Activated CD4-positive, CD25-positive, alpha-beta regulatory T cell treated with anti-CD3 and anti-CD28 coated beads, Interleukin-2, amount 50 U/mL, for 24 hours (primary cell): ENCODE results near the gene DDX17.

Source experiments
- ATAC-seq, 2 donors: fragments of 150-1000 bp; cut with Tn5 transposase; one replicate each; pipeline ENCODE4 v1.10.0; 2021; ENCODE audit warnings: mild to moderate bottlenecking in 1 of 2, moderate library complexity in 1 of 2

DDX17 gene

DNA sequence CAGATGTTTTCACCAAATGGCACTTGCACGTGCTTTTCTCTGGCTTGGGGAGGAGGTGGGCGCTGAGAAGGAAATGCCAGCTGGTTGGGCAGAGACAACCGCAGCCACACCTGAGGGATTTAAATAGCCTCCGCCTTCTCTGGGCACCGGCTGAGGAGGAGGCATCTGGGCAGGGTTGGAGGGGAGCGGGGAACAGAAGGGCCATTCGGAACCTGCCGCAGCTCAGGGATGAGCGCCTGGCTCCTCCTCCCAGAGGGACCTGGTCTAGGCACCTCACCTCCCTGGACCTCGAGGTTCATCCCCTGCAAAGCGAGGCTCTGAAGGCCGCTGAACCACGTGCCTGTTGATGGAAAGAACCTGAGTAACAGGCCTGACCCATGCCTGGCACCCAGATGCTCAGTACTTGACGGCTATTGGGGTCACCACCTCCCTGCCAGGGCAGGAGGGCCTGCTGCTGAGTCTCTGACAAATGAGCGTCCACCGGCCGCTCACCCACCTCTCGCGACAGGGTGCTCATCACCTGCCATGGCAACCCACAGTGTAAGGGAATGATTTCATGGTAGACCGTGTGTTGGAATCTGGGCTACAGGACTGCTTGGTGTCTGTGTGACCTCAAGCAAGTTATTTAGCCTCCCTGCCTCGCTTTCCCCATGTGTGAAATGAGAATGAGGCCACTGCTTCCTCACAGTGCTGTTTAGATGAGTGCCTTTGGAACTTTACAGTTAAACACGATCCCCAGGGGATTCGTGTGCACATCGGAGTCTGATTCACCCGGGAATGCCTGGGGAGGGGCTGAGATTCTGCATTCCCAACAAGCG is 40.2 kb downstream of the DDX17 start:
- ATAC-seq = no peak

DNA sequence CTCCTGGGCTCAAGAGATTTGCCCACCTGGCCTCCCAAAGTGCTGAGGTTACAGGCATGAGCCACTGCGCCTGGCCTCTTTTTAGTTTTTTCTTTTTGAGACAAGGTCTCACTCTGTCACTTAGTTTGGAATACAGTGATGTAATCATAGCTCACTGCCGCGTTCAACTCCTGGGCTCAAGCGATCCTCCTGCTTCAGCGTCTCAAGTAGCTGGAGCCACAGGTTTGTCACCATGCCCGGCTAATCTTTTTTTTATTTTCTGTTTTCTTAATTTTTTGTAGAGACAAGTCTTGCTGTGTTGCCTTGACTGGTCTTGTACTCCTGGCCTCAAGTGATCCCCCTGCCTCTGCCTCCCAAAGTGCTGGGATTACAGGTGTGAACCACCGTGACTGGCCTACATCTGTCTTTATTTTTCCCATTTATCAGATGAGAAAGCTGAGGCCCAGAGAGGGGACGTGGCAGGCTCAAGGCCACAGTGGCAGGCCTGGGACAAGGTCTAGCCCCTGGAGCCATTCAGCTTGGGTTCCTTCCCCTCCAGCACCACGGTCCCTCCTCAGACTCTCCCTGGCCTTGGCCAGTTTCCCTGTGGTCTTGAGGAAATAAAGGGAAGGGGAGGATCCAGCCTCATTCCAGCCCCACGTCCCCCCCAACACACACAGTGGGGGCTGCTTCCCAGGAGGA is 41.0 kb downstream of the DDX17 start:
- ATAC-seq = no peak

- ATAC-seq = no peak
Measured at GRCh38 chr22:38462960-38463784, 42.9 kb downstream of the DDX17 start.

- peak; percentile 58 to 61 for ATAC-seq
Measured at GRCh38 chr22:38461414-38462081, 44.6 kb downstream of the DDX17 start.

GRCh38 chr22:38461057-38461413 is 45.1 kb downstream of the DDX17 start:
- peak in 1 of 2 donors; percentile 18 for ATAC-seq

- no peak for ATAC-seq
Measured at GRCh38 chr22:38460426-38460840, 45.7 kb downstream of the DDX17 start.

DNA sequence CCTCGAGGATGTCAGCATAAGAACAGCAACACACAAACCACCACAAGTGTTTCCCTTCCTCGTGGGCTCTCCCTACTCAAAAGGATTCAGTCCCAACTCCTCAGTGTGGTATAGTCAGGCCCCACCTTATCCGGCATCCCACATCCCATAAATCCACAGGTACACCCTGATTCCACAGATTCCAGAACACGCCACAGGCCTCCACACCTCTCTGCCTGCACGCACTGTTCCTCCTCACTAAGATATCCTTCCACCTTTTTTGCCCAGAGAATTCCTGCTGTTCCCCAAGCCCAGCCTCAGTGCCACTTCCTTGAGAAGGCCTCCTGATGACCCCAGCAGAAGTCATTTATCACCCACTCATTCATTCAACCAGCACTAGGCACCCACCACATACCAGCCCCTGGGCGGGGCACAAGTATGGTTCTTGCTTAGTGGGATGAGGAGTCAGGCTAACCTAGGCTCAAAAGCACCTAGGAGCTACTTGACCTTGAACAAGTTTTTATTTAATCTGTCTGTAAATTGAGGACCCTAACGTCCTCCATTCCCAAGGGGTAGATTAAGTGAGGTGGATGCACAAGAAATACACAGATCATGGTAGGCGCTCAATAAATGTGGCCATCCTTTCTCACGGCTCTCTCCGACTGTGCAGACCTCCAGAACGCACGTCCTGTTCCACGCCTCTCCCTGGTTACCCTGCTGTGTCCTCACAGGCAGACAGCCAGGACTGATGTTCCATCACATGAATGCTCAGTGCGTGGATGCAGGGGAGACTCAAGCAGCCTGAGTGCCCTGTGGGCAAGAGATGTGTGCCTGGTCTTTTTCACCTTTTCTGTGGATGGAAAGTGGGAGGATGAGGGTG is 49.0 kb downstream of the DDX17 start:
- ATAC-seq = no peak

DNA sequence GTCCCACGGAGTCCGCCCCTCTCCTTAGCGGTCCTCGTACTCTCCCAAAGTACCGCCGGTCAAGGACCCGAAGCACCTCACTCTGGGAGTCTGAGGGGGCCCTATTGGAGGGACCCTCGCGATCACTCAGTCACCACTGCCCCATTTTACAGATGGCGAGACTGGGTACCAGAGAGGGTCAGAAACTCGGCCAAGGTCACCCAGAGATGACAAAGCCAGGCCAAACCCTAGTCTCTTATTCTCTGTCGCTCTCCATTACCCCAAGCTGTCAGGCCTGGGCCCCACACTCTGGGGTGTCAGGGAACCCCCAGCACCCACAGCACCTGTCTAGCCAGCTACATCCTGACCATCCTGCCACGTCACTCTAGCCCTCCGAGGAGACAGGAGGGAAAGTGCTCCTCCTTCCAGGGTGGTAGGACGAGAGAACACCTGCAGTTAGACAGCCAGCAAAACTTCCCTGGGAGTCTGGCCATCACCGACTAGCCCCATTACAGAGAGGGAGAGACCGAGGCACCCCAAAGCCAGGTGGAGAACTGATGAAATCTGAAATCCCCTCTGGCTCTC is 49.8 kb downstream of the DDX17 start:
- ATAC-seq = no peak

- no peak for ATAC-seq
Measured at GRCh38 chr22:38455530-38456271, 50.4 kb downstream of the DDX17 start.

DNA sequence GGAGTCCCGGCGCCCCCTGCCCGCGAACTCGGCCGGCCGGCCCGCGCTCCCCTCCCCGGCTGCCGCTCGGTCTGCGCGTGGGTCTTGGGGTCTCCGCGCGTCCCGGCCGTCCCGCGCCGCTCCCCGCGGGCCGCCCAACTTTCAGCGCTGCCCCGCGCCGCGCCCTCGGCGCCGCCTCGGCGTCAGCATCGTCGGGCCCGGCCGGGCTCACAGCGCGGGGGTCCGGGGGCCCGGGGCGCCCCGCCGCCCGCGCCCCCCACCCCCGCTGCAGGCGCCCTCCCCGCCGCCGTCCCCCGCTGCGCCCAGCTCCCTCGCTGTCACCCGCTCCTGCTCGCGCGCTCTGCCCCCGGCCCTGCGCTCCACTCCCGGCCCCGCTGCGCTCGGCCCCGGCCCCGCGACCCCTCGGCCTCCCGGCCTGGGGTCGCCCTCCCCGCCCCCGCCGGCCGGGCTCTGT is 51.0 kb downstream of the DDX17 start, which contains the start of gene KCNJ4:
KCNJ4 (minus strand) TSS at position 124 of the 454 bp plus-strand sequence. CDS start 27,067 bp downstream, outside the sequence.
- no peak for ATAC-seq

DNA sequence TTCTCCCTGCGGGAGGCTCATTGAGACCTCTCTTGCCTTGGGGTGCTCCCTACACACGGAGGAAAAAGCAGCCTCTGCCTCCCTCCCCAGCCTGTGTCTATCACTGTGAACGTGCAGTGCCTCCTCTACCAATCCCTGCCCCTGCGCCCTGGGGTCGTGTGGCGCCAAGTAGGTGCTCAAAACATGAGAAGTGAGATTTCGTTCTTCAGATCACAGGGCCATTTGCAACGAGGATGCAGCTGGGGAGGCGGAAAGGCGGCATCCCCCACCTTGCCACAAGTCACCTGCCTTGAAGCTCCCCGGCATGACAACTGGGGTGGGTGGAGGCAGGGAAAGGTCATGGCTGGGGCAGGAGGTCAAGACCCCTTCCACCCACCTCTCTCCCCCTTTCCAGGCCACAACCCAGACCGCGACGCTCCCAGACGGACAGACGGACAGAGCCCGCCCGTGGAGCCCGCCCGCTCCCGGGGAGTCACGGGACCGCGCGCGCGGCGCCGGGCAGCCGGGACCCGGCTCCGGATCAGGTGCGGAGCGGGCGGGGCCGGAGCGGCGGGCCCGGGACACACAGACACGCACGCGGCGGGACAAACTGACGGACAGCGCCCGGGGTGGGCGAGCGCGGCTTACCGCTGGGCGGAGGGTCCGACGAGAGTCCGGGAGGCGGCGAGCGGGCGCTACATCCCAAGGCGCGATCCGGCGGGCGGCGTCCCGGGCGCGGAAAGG is 51.6 kb downstream of the DDX17 start:
- no peak for ATAC-seq

DNA sequence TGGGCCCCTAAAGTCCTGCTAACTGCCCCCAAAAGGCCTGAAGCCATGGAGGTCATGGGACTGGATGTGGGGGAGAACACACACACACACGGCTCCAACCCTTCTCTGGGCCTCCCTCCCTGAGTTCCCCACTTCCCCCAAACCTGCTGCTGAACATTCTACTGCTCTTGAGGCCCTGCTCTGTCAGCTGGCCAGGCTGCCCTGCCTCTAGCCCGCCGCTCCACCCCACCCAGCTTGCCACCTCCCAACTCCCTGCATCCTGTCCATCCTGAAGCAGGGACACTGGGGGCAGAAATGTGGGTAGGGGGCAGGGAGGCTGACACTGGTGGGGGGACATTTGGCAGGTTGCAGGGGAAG is 52.1 kb downstream of the DDX17 start:
- no peak for ATAC-seq

DNA sequence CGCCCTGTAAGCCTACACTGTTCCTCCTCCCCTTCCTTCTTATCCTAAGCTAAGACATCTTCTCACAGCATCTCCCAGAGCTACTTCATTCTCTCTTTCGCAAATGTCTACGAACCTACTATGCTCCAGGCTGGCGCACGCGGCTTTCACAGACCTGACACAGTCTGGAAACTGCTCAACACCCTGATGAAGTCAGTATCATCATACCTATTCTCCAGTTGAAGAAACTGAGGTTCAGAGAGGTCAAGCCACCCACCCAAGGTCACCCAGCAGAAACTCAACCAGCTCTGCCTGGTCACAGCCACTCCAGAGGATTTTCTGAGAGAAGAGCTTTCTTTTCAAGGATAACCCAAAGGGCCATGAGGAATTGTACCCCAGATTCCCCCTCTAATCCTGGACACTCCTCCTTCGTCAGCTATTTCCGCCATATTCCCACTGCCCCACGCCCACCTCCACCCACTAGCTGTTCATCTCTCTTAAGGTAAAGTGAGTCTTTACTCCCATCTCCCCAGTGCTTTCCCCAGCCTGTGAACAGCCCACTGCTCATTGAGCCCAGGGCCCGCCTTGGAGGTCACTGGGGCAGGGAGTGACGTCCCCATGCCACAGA is 52.9 kb downstream of the DDX17 start:
- no peak for ATAC-seq

GRCh38 chr22:38452373-38453065 is 53.6 kb downstream of the DDX17 start:
- ATAC-seq = no peak

DNA sequence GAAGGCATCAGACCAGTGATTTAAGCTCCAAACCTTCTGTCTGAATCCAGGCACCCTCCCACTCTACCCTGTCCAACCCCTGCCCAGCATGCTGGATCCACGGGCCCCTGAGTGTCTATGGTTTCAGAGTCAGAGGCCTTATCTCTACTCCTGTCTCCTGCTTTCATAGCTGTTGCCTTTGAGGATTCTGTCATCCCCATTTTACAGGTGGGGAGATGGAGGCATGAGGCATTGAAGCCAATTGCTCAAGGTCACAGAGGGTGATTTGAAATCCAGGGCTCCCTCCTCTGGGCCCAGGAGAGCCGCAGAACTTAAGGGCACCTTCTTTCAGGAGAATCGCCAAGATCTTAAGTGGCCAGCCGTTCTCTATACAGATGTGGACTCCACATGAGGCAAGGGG is 54.2 kb downstream of the DDX17 start:
- no peak for ATAC-seq

GRCh38 chr22:38451404-38451803 is 54.7 kb downstream of the DDX17 start:
- no peak for ATAC-seq

DNA sequence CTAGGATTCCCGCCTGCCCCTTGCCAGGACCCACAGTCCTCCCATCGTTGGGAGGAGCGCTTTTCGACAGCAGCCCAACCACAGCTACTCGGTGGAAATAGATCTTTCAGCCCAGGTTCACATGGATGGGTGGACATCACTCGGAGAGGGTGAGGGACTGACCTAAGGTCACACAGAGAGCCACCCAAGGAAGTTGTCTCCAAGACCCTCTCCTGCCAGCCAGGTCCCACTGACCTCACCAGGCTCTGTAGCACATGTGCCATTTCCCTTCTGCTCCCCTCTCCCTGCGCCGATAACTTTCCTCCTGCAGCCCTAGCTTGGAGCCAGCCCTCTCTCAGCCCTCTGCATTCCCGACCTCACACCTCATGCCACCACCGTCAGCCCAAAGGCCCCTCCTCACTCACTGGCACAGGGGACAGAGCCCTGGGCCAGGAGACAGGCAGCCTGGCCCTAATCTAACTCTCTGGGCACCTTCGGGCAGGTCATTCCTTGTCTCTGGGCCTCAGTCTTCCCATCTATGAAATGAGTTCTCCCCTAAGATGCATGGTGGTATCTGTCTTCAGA is 55.8 kb downstream of the DDX17 start:
- no peak for ATAC-seq

- ATAC-seq = no peak
Measured at GRCh38 chr22:38449776-38450175, 56.3 kb downstream of the DDX17 start.
